T-helper 17 cell (primary cell): ENCODE measurements around the gene CWC27. TPM values are rescaled to one million over a fixed set of nuclear protein-coding genes. Genes with fewer than 3 reads are reported as not detected.

ENCODE experiments used
- ATAC-seq: fragments of 150-1000 bp; cut with Tn5 transposase; 2 replicates; pipeline ENCODE4 v1.10.0; 2021; ENCODE audit warnings: mild to moderate bottlenecking, moderate library complexity
- DNase-seq, 3 donors: peaks; one replicate each; pipeline versions ENCODE4 v3.0.0 to v3.0.0-alpha.2; 2020 to 2021
- H3K9me3 ChIP-seq: one replicate; pipeline ENCODE4 v1.7.0; 2013; ENCODE audit warnings: low read length, mild to moderate bottlenecking; ENCODE audit not compliant: control insufficient read depth, poor library complexity, severe bottlenecking
- H3K27ac Mint-ChIP-seq: one replicate; pipeline ENCODE4 v1.8.0; 2022; ENCODE audit warnings: mild to moderate bottlenecking, moderate library complexity, mixed read lengths
- H3K27me3 Mint-ChIP-seq: one replicate; pipeline ENCODE4 v1.8.0; 2022; ENCODE audit warnings: mixed read lengths
- H3K36me3 Mint-ChIP-seq: one replicate; pipeline ENCODE4 v1.8.0; 2022; ENCODE audit warnings: low read depth, mixed read lengths
- H3K4me1 Mint-ChIP-seq: one replicate; pipeline ENCODE4 v1.8.0; 2022; ENCODE audit warnings: mild to moderate bottlenecking, mixed read lengths
- H3K4me3 Mint-ChIP-seq: one replicate; pipeline ENCODE4 v1.8.0; 2022; ENCODE audit warnings: mild to moderate bottlenecking, moderate library complexity, mixed read lengths
- total RNA-seq, 4 donors: library from RNA in 2 of 4; stranded (reverse) in 2 of 4; gene quantifications; one replicate each; pipeline ENCODE4 v1.2.3 and lab custom pipeline; 2022 to 2026

CWC27 gene
- total RNA-seq, 2 donors from 2014 or later: 17.4 to 18.2 TPM

DNA sequence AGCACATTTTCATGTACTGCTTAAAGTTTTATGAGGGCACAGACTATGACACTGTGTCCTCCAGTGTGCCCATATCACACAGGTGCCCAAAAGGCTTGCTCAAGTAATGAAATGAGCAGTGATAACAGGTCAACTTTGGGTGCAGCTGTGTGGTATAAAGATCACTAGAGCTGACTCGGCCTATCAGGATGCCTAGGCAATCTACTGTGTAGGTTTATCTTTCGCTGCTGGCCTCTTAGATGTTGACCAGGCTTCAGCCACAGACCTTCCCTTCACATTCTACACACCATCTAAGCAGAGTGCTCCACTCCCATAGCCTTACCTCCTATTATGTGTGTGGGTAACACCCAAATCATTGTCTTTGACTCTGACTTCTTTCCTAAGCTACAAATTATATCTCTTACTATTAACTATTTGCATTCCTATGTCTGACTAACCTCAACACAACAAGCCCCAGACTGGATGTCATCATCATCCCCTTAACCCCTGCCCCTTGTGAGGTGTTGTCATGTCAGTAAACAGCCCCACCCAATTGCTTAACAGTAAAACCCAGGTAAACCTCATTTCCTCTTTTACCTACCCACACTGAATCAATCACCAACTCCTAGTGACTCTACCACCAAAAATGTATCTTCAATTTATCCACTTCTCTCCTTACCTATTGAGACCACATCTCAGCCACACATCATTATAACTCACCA lies 2.8 kb upstream of the CWC27 start:
- DNase-seq (no peak), ATAC-seq (no peak)
- H3K4me3 Mint-ChIP-seq: no peak overlapping the region
- H3K36me3 Mint-ChIP-seq: peaks cover 8% of the 10 kb centered on the region
- peaks cover 37% of the 10 kb centered on the region for H3K4me1 Mint-ChIP-seq
- no peaks in the 10 kb centered on the region for H3K9me3 ChIP-seq
- peak overlapping the region; percentile 99 for H3K27ac Mint-ChIP-seq
- no peaks in the 10 kb centered on the region for H3K27me3 Mint-ChIP-seq

DNA sequence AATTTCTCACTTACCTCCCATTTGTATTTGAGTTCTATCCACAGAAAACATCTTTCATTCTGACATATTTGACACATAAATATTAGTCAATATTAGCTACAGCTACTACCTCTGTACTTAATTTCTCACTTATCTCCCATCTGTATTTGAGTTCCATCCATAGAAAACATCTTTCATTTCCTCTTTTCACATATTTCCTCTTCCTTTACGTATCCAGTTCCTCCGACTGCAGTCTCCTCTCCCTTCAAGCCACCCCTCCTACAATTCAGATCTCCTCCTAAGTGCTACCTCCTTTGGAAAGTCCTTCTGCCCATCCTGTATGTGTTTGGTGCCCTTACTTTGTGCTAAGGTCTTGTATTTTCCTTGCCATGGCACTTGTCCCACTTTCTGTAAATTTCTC lies 1.8 kb upstream of the CWC27 start:
- peaks cover 8% of the 10 kb centered on the region for H3K36me3 Mint-ChIP-seq
- H3K4me3 Mint-ChIP-seq: peak overlapping the region; percentile 99
- no peaks in the 10 kb centered on the region for H3K9me3 ChIP-seq
- no peaks in the 10 kb centered on the region for H3K27me3 Mint-ChIP-seq
- DNase-seq (no peak), ATAC-seq (no peak)
- peaks cover 37% of the 10 kb centered on the region for H3K4me1 Mint-ChIP-seq
- H3K27ac Mint-ChIP-seq: peak overlapping the region; percentile 99

DNA sequence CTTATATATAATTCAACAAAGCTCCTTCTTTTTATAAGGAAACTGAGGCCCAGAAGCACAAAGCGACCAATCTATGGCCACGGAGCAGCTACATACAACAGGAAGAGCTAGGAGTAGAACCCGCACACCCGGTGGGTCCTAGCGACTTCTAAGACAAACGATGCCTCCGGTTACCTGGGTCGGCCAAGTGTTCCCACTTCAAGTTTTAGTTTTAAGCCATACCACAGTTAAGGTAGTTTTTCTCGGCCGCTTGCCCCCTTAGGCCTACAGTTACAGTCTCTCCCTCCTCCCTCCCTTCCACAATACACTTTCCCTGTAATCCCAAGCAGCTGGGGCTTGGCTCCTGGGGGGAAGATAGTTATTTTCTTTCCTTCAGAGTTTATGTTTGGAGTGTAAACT lies 772 bp upstream of the CWC27 start:
- Mint-ChIP-seq H3K27ac (peak overlapping the region; percentile 99), H3K4me1 (peaks cover 37% of the 10 kb centered on the region), H3K36me3 (peaks cover 8% of the 10 kb centered on the region), H3K27me3 (no peaks in the 10 kb centered on the region), H3K4me3 (peak overlapping the region; percentile 99)
- ATAC-seq (peak; percentile 10), DNase-seq (no peak)
- no peaks in the 10 kb centered on the region for H3K9me3 ChIP-seq

DNA sequence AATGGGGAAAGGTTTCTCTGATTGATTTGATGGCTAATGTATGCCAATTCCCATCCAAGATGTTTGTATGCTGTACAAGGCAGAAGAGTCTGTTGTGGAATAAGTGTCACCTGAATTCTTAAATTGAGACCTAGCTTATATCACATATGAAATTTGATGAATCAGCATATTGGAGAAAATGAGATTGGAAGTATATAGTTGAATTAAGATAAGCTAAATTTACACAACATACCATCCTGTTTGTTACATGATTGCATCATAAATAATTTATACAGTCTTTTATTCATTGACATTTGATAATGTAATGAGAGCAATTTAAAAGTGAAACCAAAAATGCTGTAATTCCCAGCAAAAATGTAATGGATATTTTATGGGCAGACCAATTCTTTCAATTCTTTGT lies 1.1 kb downstream of the CWC27 start:
- ATAC-seq (no peak), DNase-seq (no peak)
- Mint-ChIP-seq H3K4me1 (peaks cover 38% of the 10 kb centered on the region), H3K4me3 (peak overlapping the region; percentile 99), H3K27me3 (no peaks in the 10 kb centered on the region), H3K27ac (peak overlapping the region; percentile 99), H3K36me3 (peaks cover 4% of the 10 kb centered on the region)
- no peaks in the 10 kb centered on the region for H3K9me3 ChIP-seq

DNA sequence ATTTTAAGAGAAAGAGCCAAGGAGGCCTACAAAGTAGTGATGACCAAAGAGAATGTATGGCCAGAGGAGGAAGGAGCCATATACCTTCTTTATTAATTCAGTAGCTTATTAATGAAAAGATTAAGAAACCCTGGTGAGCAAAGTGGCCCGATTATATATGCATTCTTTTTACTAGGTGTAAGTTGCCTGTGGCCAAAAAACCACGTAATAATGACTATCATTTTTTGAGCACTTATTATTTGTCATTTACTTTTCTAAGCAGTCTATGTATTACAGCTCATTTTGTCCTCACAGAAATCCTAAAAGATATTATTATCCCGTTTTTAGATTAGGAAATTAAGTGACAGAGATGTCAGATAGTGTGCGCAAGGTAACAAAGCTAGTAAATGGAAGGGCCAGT lies 3.0 kb downstream of the CWC27 start:
- H3K36me3 Mint-ChIP-seq: peaks cover 9% of the 10 kb centered on the region
- ATAC-seq (no peak), DNase-seq (no peak)
- no peak overlapping the region for H3K4me3 Mint-ChIP-seq
- no peaks in the 10 kb centered on the region for H3K27me3 Mint-ChIP-seq
- H3K27ac Mint-ChIP-seq: no peak overlapping the region
- H3K4me1 Mint-ChIP-seq: peaks cover 36% of the 10 kb centered on the region
- no peaks in the 10 kb centered on the region for H3K9me3 ChIP-seq

DNA sequence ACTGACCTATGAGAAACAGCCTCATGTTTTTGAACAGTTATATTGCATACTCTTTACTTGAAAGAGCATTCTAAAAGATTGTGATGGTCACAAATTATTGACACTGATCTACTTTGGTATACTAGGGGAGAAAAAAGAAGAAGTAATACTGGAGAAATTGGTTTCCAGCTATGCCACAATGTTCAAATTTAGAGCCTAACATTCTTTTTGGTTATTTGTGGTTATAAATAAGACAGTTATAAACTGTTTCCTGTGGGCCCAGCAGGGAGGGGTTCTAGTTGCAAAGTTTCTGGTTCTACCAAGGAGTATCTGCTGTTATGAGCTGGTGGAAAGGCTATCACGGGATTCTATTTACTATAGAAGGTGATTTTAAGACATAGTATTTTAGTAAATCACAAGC lies 4.8 kb downstream of the CWC27 start:
- DNase-seq (no peak), ATAC-seq (no peak)
- H3K27me3 Mint-ChIP-seq: no peaks in the 10 kb centered on the region
- no peak overlapping the region for H3K27ac Mint-ChIP-seq
- H3K9me3 ChIP-seq: no peaks in the 10 kb centered on the region
- H3K36me3 Mint-ChIP-seq: peaks cover 11% of the 10 kb centered on the region
- peaks cover 30% of the 10 kb centered on the region for H3K4me1 Mint-ChIP-seq
- H3K4me3 Mint-ChIP-seq: no peak overlapping the region

DNA sequence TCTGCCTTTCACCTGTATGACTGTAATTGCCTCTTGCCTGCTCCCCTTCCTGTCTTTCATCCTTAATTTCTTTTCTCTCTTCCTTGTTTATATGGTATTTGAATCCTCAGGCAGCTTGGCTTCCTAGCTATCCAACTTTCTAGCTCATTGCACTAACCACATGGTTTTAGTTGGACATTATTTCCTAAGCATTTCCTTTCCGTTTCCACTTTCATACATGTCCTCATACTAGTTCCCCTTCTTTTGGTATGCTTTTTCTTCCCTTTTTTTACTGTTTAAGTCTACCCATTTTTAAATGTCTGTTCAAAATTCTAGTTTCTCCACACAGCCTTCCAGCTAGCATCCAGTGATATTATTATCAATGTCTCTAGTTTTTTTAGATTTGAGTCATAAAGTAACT lies 6.6 kb downstream of the CWC27 start:
- Mint-ChIP-seq H3K4me1 (peaks cover 20% of the 10 kb centered on the region), H3K4me3 (no peak overlapping the region), H3K27me3 (no peaks in the 10 kb centered on the region), H3K27ac (peak overlapping the region; percentile 89), H3K36me3 (peaks cover 11% of the 10 kb centered on the region)
- ATAC-seq: no peak
- DNase-seq: no peak
- H3K9me3 ChIP-seq: no peaks in the 10 kb centered on the region

DNA sequence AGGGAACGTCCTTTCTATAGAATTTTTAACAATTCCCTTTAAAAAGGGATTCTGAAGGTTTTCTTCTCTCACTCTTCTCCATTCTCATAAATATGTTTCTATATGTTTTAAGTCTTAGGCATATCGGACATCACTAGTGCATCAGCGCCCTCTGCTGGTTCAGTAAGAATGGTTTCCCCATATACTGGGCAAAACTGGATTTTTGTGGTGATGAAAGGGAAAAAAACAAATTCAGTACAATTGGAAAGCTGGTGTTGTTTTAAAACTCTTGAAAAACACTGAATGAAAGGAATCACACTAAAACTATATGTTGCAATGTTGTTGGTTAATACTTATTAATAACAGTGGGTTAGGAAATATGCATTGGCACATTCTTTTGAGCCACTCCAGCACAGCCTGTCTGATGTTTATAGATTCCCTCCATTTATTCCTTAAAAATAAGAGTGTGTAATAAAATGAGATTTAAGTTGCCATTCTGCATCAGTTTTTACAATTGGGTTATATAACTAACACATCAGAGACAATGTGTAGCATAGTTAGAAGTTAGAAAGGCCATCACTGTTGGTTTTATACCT lies 15.8 kb downstream of the CWC27 start:
- H3K27me3 Mint-ChIP-seq: no peaks in the 10 kb centered on the region
- peak; percentile 28 to 64 (median 43) for DNase-seq
- H3K4me3 Mint-ChIP-seq: no peak overlapping the region
- peaks cover 4% of the 10 kb centered on the region for H3K36me3 Mint-ChIP-seq
- no peak overlapping the region for H3K27ac Mint-ChIP-seq
- H3K4me1 Mint-ChIP-seq: no peaks in the 10 kb centered on the region
- no peaks in the 10 kb centered on the region for H3K9me3 ChIP-seq
- peak; percentile 84 for ATAC-seq

DNA sequence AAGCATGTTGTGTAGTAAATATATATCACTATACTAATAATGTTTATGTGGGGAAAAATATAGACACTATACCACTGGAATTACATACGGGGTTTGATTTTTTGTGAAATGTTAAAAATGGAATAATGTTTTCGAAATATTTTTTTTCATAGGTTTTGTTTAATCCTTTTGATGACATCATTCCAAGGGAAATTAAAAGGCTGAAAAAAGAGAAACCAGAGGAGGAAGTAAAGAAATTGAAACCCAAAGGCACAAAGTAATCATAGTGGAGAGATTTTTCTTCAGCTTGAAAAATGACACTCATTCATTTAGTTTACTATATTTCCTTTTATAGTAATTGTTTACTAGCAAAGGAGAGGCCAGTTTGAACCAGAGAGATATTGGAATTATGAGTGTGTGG lies 17.6 kb downstream of the CWC27 start:
- Mint-ChIP-seq H3K27me3 (no peaks in the 10 kb centered on the region), H3K27ac (no peak overlapping the region), H3K4me3 (no peak overlapping the region), H3K36me3 (peaks cover 2% of the 10 kb centered on the region), H3K4me1 (no peaks in the 10 kb centered on the region)
- ATAC-seq (no peak), DNase-seq (no peak)
- H3K9me3 ChIP-seq: no peaks in the 10 kb centered on the region

DNA sequence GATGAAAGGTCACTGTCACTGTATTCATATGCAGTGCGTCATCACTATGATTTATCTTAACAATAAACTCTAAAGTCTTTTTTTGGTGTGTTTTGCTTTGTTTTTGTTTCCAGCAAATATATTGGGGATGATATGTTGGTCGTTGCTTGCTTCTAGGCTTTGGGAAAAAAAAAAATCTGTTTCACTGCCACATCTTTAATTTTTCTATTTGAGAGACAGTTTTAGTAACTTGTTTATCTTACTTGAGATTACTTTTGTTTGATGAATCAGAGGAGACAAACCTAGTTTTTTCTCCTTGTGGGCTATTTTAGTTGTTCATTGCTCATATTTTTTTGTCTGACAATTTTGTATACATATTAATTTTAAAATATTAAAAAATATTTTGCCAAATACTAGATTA lies 19.4 kb downstream of the CWC27 start:
- no peak overlapping the region for H3K4me3 Mint-ChIP-seq
- peaks cover 8% of the 10 kb centered on the region for H3K36me3 Mint-ChIP-seq
- H3K4me1 Mint-ChIP-seq: no peaks in the 10 kb centered on the region
- H3K27ac Mint-ChIP-seq: no peak overlapping the region
- H3K9me3 ChIP-seq: no peaks in the 10 kb centered on the region
- H3K27me3 Mint-ChIP-seq: no peaks in the 10 kb centered on the region
- ATAC-seq (no peak), DNase-seq (no peak)

DNA sequence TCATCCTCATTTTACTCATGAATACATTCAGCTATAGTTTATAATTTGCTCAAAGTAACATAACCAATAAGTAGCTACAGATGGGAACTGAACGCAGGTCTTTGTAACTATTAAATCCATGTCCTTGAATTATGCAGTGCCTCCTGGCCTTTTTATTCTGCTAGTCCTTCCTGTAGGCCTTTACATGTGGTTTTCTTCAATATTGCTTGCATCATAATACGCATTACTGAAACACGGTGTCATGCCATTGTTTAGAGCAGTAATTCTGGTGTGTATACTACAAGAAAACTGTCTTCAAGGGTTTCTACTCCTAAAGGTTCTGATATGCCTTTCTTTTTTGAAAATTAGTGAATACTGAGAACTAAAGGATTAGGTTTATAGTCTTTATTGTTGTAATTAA lies 20.7 kb downstream of the CWC27 start:
- Mint-ChIP-seq H3K4me3 (no peak overlapping the region), H3K27me3 (no peaks in the 10 kb centered on the region), H3K36me3 (peaks cover 8% of the 10 kb centered on the region), H3K27ac (no peak overlapping the region), H3K4me1 (no peaks in the 10 kb centered on the region)
- DNase-seq (no peak), ATAC-seq (no peak)
- H3K9me3 ChIP-seq: no peaks in the 10 kb centered on the region

DNA sequence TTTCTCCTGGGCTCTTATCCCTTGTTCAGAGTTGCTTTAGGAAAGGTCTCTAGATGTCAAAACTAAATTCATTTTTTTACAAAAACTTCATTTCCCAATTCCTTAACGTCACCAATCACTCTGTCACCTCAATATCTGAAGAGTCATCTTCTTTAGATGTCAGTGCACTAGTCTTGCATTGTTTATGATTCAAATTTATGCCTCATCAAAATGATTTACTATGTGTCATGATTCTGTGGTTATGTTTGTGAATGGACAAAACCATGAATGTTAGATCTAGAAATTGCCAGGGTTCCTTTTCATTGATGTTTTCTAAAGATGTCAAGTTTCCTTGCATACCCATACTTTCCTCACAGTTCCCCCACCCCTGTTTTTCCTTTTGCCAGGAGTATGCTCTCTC lies 21.5 kb downstream of the CWC27 start:
- H3K9me3 ChIP-seq: no peaks in the 10 kb centered on the region
- ATAC-seq (no peak), DNase-seq (no peak)
- Mint-ChIP-seq H3K4me3 (no peak overlapping the region), H3K27ac (no peak overlapping the region), H3K27me3 (no peaks in the 10 kb centered on the region), H3K4me1 (no peaks in the 10 kb centered on the region), H3K36me3 (peaks cover 8% of the 10 kb centered on the region)

DNA sequence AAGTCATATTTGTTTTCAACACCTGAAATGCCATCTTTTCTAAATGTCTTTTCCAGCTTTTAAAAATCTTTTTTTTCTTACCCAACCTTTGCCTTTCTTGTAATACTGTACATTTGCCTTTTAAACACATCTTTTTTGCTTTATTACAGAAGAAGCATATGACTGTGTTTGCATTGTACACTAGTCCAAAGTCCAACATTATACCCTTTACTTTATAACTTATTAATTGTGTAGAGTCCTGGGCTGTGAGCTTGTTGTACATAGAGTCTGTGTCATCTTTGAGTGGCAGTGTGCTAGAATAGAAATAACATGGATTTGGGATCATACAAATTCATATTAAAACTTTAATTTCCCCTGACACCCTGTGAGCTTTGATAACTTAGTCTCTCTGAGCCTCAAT lies 23.7 kb downstream of the CWC27 start:
- Mint-ChIP-seq H3K36me3 (peaks cover 8% of the 10 kb centered on the region), H3K4me1 (no peaks in the 10 kb centered on the region), H3K4me3 (no peak overlapping the region), H3K27me3 (no peaks in the 10 kb centered on the region), H3K27ac (no peak overlapping the region)
- DNase-seq (no peak), ATAC-seq (no peak)
- no peaks in the 10 kb centered on the region for H3K9me3 ChIP-seq
